K562 (cell line): ENCODE results near the gene DNAH1. TPM values are rescaled to one million over a fixed set of nuclear protein-coding genes. Genes with fewer than 3 reads are reported as not detected.

ENCODE experiments used
- ADNP ChIP-seq: fragments of 200-800 bp; sonication (Bioruptor generic); IDR thresholded peaks from 2 replicates; pipeline ENCODE4 v1.6.1; 2016; ENCODE audit warnings: missing genetic modification characterization, missing compliant biosample characterization
- BRCA1 ChIP-seq, 2 experiments: fragments of 450-650 bp in 1 of 2; sonication (generic) in 1 of 2; formaldehyde crosslinking in 1 of 2; IDR thresholded peaks; 2 replicates each; pipeline versions ENCODE4 v1.5.0 to v1.6.1; 2017 to 2020; ENCODE audit warnings: mild to moderate bottlenecking in 1 of 2, missing genetic modification reagents in 1 of 2
- FOXA3 ChIP-seq, 2 experiments: fragments of 450-650 bp in 1 of 2; sonication (generic) in 1 of 2; formaldehyde crosslinking; IDR thresholded peaks in 1 of 2; conservative IDR thresholded peaks in 1 of 2; 2 replicates each; pipeline versions ENCODE4 v1.4.0 to v1.8.0; 2020 to 2022; ENCODE audit warnings: mild to moderate bottlenecking in 2 of 2, missing genetic modification reagents in 1 of 2
- FOXK2 ChIP-seq, 2 experiments: fragments of 450-650 bp; IDR thresholded peaks in 1 of 2; conservative IDR thresholded peaks in 1 of 2; 2 replicates each; pipeline ENCODE4 v1.6.1; 2016; ENCODE audit warnings: low read depth in 2 of 2, mild to moderate bottlenecking in 1 of 2
- HNRNPH1 ChIP-seq: fragments of 200-400 bp; formaldehyde crosslinking; optimal IDR thresholded peaks from 2 replicates; pipeline ENCODE3; 2017; ENCODE audit warnings: low read depth, mild to moderate bottlenecking, low read length, moderate library complexity
- ILK ChIP-seq: fragments of 450-650 bp; IDR thresholded peaks from 2 replicates; pipeline ENCODE4 v1.6.1; 2016; ENCODE audit warnings: missing genetic modification characterization, low read depth, mild to moderate bottlenecking, missing compliant biosample characterization, moderate library complexity, borderline replicate concordance
- JUND ChIP-seq, 2 experiments: IDR thresholded peaks; 2 replicates in 1 of 2; 3 replicates in 1 of 2; pipeline ENCODE4 v1.6.1; 2011; ENCODE audit warnings: borderline replicate concordance in 2 of 2, low read depth in 2 of 2, low read length in 2 of 2, improper control_type of control experiment in 1 of 2, missing biosample characterization in 1 of 2, missing genetic modification characterization in 1 of 2, missing genetic modification reagents in 1 of 2
- KDM1A ChIP-seq, 2 experiments: fragments of 450-650 bp; IDR thresholded peaks; 2 replicates each; pipeline ENCODE4 v1.6.1; 2016; ENCODE audit warnings: mild to moderate bottlenecking in 2 of 2
- POLR2G ChIP-seq: fragments of 200-400 bp; formaldehyde crosslinking; IDR thresholded peaks from 2 replicates; pipeline ENCODE4 v1.6.1; 2017; ENCODE audit warnings: low read depth, mild to moderate bottlenecking, antibody characterized with exemption, low read length, moderate library complexity
- RREB1 ChIP-seq: fragments of 250-450 bp; sonication (Bioruptor Pico); IDR thresholded peaks from 2 replicates; pipeline ENCODE4 v1.4.0; 2020
- SMAD2 ChIP-seq: fragments of 150-350 bp; IDR thresholded peaks from 2 replicates; pipeline ENCODE4 v1.6.1; 2014; ENCODE audit warnings: low read depth, mild to moderate bottlenecking, low read length
- SMC3 ChIP-seq: conservative IDR thresholded peaks from 2 replicates; pipeline ENCODE4 v1.6.1; 2011; ENCODE audit warnings: low read depth, low read length, improper control_type of control experiment; ENCODE audit not compliant: insufficient read depth
- TCFL5 ChIP-seq: fragments of 250-450 bp; sonication (Bioruptor Pico); conservative IDR thresholded peaks from 2 replicates; pipeline ENCODE4 v1.6.1; 2021; ENCODE audit warnings: mild to moderate bottlenecking, moderate library complexity, matching md5 sums
- ZBTB1 ChIP-seq: sonication (generic); formaldehyde crosslinking; IDR thresholded peaks from 2 replicates; pipeline ENCODE4 v1.8.1; 2023; ENCODE audit warnings: missing genetic modification reagents, low read depth, mild to moderate bottlenecking, borderline replicate concordance
- ZEB2 ChIP-seq: fragments of 450-650 bp; IDR thresholded peaks from 2 replicates; pipeline ENCODE4 v1.6.1; 2016
- ZHX1 ChIP-seq: fragments of 150-350 bp; conservative IDR thresholded peaks from 2 replicates; pipeline ENCODE4 v1.6.1; 2014; ENCODE audit warnings: low read length
- ZNF197 ChIP-seq: fragments of 200-800 bp; sonication (Bioruptor generic); IDR thresholded peaks from 2 replicates; pipeline ENCODE4 v1.6.1; 2016; ENCODE audit warnings: low read depth, missing genetic modification characterization, missing compliant biosample characterization
- ZNF23 ChIP-seq: fragments of 250-450 bp; sonication (Bioruptor Pico); IDR thresholded peaks from 2 replicates; pipeline ENCODE4 v1.4.0; 2020; ENCODE audit warnings: mild to moderate bottlenecking
- ZNF695 ChIP-seq: fragments of 450-650 bp; formaldehyde crosslinking; IDR thresholded peaks from 2 replicates; pipeline ENCODE4 v1.4.0; 2020; ENCODE audit warnings: mild to moderate bottlenecking, moderate library complexity
- ZSCAN29 ChIP-seq: fragments of 450-650 bp; IDR thresholded peaks from 2 replicates; pipeline ENCODE4 v1.6.1; 2017
- polyA plus RNA-seq, 8 experiments: library from polyadenylated mRNA; depleted of rRNA in 4 of 8; stranded (reverse) in 5 of 8; unstranded in 3 of 8; fragments of >200 nt; fragmentation: Nextera tagmentation in 2 of 8; fragmentation: Illumina TruSeq in 1 of 8; extraction: Ambion mirVana in 2 of 8; extraction: Trizol in 1 of 8; gene quantifications; 2 replicates each; pipeline versions ENCODE4 v1.2.1 to v1.2.3, GENCODE V29; 2011 to 2014; ENCODE audit warnings: inconsistent platforms in 1 of 8, missing spikeins in 1 of 8
- total RNA-seq, 7 experiments: library from RNA; depleted of rRNA in 6 of 7; stranded (reverse); fragments of >200 nt in 6 of 7; fragmentation: Illumina TruSeq in 2 of 7; extraction: Trizol in 2 of 7; gene quantifications; 2 replicates each; pipeline versions ENCODE4 v1.2.1 to v1.2.3, GENCODE V29; 2011 to 2021; ENCODE audit warnings: low replicate concordance in 1 of 7

DNAH1 gene
- total and polyA plus RNA-seq, 9 of the 15 experiments (the other 6 are each of a cell fraction or from before 2014, with no cell fraction given), result 0.04 to 0.84 (median 0.50) TPM

- TF ChIP-seq ZNF23 (CRISPR knock-in tag) (no peak), SMAD2 (no peak), ZNF695 (CRISPR knock-in tag) (no peak), ZEB2 (0 out of 2 replicates have a peak, but pooled peaks have one; percentile 21), POLR2G (no peak), HNRNPH1 (no peak), ADNP (tag) (no peak), JUND (IDR thresholded peaks at IDR 0.05; ENCODE audit: borderline replicate concordance, low read depth, low read length) (peak; percentile 9; the same call in 1 of the 2 replicates), JUND (tag; IDR thresholded peaks at IDR 0.05; ENCODE audit: borderline replicate concordance, low read depth, low read length) (no peak), ZSCAN29 (no peak), ZBTB1 (CRISPR knock-in tag) (no peak), FOXK2 (conservative IDR thresholded peaks at IDR 0.05 in 1 of 2, IDR thresholded peaks at IDR 0.05 in 1 of 2; ENCODE audit: low read depth in 2 of 2) (peak; percentile 64 to 75), FOXA3 (CRISPR knock-in tag; conservative IDR thresholded peaks at IDR 0.05 in 1 of 2, IDR thresholded peaks at IDR 0.05 in 1 of 2) (peak in 1 of 2 experiments; percentile 73; a peak in 2 of 4 replicates), RREB1 (CRISPR knock-in tag) (no peak), KDM1A (IDR thresholded peaks at IDR 0.05) (0 out of 4 replicates have a peak, but pooled peaks of 1 of the 2 experiments have one; percentile 34), ZNF197 (no peak), TCFL5 (CRISPR knock-in tag) (no peak), BRCA1 (IDR thresholded peaks at IDR 0.05) (no peak), BRCA1 (CRISPR knock-in tag; IDR thresholded peaks at IDR 0.05) (no peak), ILK (tag) (no peak), ZHX1 (no peak), SMC3 (peak; percentile 74)
Measured at GRCh38 chr3:52339612-52340011, 23.5 kb downstream of the DNAH1 start (continued).
